Stomach (tissue), 19 donors: ENCODE measurements around the gene ZFPL1. TPM values are rescaled to one million over a fixed set of nuclear protein-coding genes. Genes with fewer than 3 reads are reported as not detected.

ENCODE experiments used
- DNase-seq, 2 donors: peaks; one replicate each; pipeline versions ENCODE4 v3.0.0 to v3.0.0-alpha.2; 2013 to 2019
- H3K27ac ChIP-seq, 5 donors: fragments of 200-600 bp in 4 of 5; sonication (generic) in 4 of 5; one replicate each; pipeline ENCODE4 v1.5.1; 2013 to 2019; ENCODE audit warnings: mild to moderate bottlenecking in 1 of 5, moderate library complexity in 1 of 5
- H3K27me3 ChIP-seq, 3 donors: fragments of 200-600 bp; sonication (generic); one replicate each; pipeline ENCODE4 v1.5.1; 2017 to 2019; ENCODE audit warnings: mixed run types in 1 of 3
- H3K36me3 ChIP-seq, 4 donors: fragments of 200-600 bp; sonication (generic); 1 replicate in 3 of 4; 2 replicates in 1 of 4; pipeline ENCODE4 v1.5.1; 2016 to 2019
- H3K4me1 ChIP-seq, 4 donors: fragments of 200-600 bp; sonication (generic); one replicate each; pipeline ENCODE4 v1.5.1; 2016 to 2019
- H3K4me3 ChIP-seq, 4 donors: fragments of 200-600 bp; sonication (generic) in 3 of 4; one replicate each; pipeline ENCODE4 v1.5.1; 2016 to 2019; ENCODE audit warnings: mild to moderate bottlenecking in 1 of 4
- H3K9me3 ChIP-seq, 4 donors: fragments of 200-600 bp; sonication (generic); one replicate each; pipeline ENCODE4 v1.5.1; 2016 to 2019
- CTCF ChIP-seq, 7 experiments: fragments of 450-650 bp in 4 of 7; fragments of 200-600 bp in 3 of 7; sonication (generic) in 3 of 7; IDR thresholded peaks; one replicate each; pipeline ENCODE4 v1.5.1; 2016 to 2019; ENCODE audit warnings: antibody characterized with exemption in 7 of 7, control low read depth in 2 of 7, mild to moderate bottlenecking in 1 of 7
- EP300 ChIP-seq: sonication (generic); formaldehyde crosslinking; IDR thresholded peaks from one replicate; pipeline ENCODE4 v1.6.1; 2017; ENCODE audit warnings: antibody characterized with exemption
- POLR2A ChIP-seq, 4 donors: fragments of 450-650 bp; IDR thresholded peaks; one replicate each; pipeline ENCODE4 v1.6.1; 2016; ENCODE audit warnings: antibody characterized with exemption in 4 of 4, control low read depth in 2 of 4, mild to moderate bottlenecking in 1 of 4, moderate library complexity in 1 of 4
- POLR2AphosphoS5 ChIP-seq, 3 donors: sonication (generic); formaldehyde crosslinking; IDR thresholded peaks; one replicate each; pipeline ENCODE4 v1.6.1; 2016; ENCODE audit warnings: antibody characterized with exemption in 3 of 3
- WGBS, 5 donors: extraction: QIAGEN DNeasy Blood & Tissue Kit in 3 of 5; methylation state at CpG; one replicate each; pipeline versions ENCODE4 v1.1.5 to v1.1.7; 2013 to 2018; 5-methylcytosine and 5-hydroxymethylcytosine counted together
- intact Hi-C: fragments of 100-400 bp; cut with DNase I; formaldehyde crosslinking; loops from one replicate; pipeline ENCODE4 v1.15.1; 2023; ENCODE audit warnings: low total_unique reads
- long read RNA-seq, 10 donors: transcript quantifications; one replicate each; lab custom pipeline, GENCODE V29; 2026
- polyA plus RNA-seq, 3 donors: library from polyadenylated mRNA; stranded (reverse); fragments of 200-250 nt; gene quantifications; one replicate each; pipeline ENCODE4 v1.2.3, GENCODE V29; 2013
- total RNA-seq, 5 donors: library from RNA; depleted of rRNA; stranded (reverse); fragments of >200 nt; gene quantifications; one replicate each; pipeline versions ENCODE4 v1.1.0 to v1.2.3, GENCODE V29; 2014 to 2016
- donor health status: healthy with polysubstance abuse.
- donor health status: Bipolar disorder and iron deficiency.
- donor health status: healthy.

The ZFPL1 gene
- total RNA-seq (10 to 100 TPM; 17.6 to 62.0 (median 28.8) TPM), polyA plus RNA-seq (10 to 100 TPM; 36.7 to 38.6 (median 37.4) TPM)
- long read RNA-seq, donor 1, transcript ZFPL1-201 (8 exons, 1,371 nt) = major isoform, 7 of 13 reads
- long read RNA-seq, donor 1, partial matches to known transcripts = 5 of 13 reads
- long read RNA-seq, donor 1, other reads (novel, unspliced or antisense) = 0 of 13 reads
- long read RNA-seq, donor 2, partial matches to known transcripts = 5 of 9 reads
- long read RNA-seq, donor 2, other reads (novel, unspliced or antisense) = 0 of 9 reads
- long read RNA-seq, donor 3, partial matches to known transcripts = 0 of 4 reads
- long read RNA-seq, donor 3, other reads (novel, unspliced or antisense) = 0 of 4 reads
- long read RNA-seq, donor 4 = 0 reads
- long read RNA-seq, donor 5, transcript ZFPL1-201 (8 exons, 1,371 nt) = major isoform, 5 of 5 reads
- long read RNA-seq, donor 5, partial matches to known transcripts = 0 of 5 reads
- long read RNA-seq, donor 5, other reads (novel, unspliced or antisense) = 0 of 5 reads
- long read RNA-seq, donor 6, transcript ZFPL1-201 (8 exons, 1,371 nt) = major isoform, 17 of 20 reads
- long read RNA-seq, donor 6, partial matches to known transcripts = 0 of 20 reads
- long read RNA-seq, donor 6, other reads (novel, unspliced or antisense) = 0 of 20 reads
- long read RNA-seq, donor 7, transcript ZFPL1-201 (8 exons, 1,371 nt) = major isoform, 6 of 9 reads
- long read RNA-seq, donor 7, partial matches to known transcripts = 0 of 9 reads
- long read RNA-seq, donor 7, other reads (novel, unspliced or antisense) = 0 of 9 reads
- long read RNA-seq, donor 8, transcript ZFPL1-201 (8 exons, 1,371 nt) = major isoform, 6 of 8 reads
- long read RNA-seq, donor 8, partial matches to known transcripts = 0 of 8 reads
- long read RNA-seq, donor 8, other reads (novel, unspliced or antisense) = 0 of 8 reads
- long read RNA-seq, donor 9, partial matches to known transcripts = 7 of 12 reads
- long read RNA-seq, donor 9, other reads (novel, unspliced or antisense) = 0 of 12 reads
- long read RNA-seq, donor 10, partial matches to known transcripts = 0 of 4 reads
- long read RNA-seq, donor 10, other reads (novel, unspliced or antisense) = 0 of 4 reads

- intact Hi-C loops = no loop called here
- no peaks in the 10 kb centered on the region for H3K27me3 ChIP-seq
- no peaks in the 10 kb centered on the region for H3K9me3 ChIP-seq
- 0 to 1% (median 1%) methylated on average over 37 to 79 of the region's 79 CpGs for WGBS, 5 donors
- peak; percentile 97 to 99 for DNase-seq
- H3K27ac ChIP-seq = peak within 1 kb of the TSS; percentile 91 to 95 (median 93)
- peak within 1 kb of the TSS; percentile 60 to 81 (median 70) for H3K4me3 ChIP-seq
- H3K4me1 ChIP-seq = peaks cover 14 to 32% (median 23%) of the 10 kb centered on the region in 4 donors
- TF ChIP-seq EP300 = no peak
- no peak for TF ChIP-seq POLR2A (IDR thresholded peaks at IDR 0.05)
- TF ChIP-seq CTCF (IDR thresholded peaks at IDR 0.05) = peak in 1 of 7 experiments; percentile 9
- TF ChIP-seq POLR2AphosphoS5 (IDR thresholded peaks at IDR 0.05) = peak; percentile 95 to 99 (median 95)
- H3K36me3 ChIP-seq = peaks cover 21 to 43% (median 38%) of the 10 kb centered on the region in 4 donors
Observed at GRCh38 chr11:65083834-65084597, at the start of gene ZFPL1, which contains the start of gene CDCA5. TSS of gene ZFPL1 (plus strand) at chr11:65084222. CDS start at chr11:65084699, 477 bp downstream. TSS of gene CDCA5 (minus strand) at chr11:65084040. CDS start at chr11:65083978, 62 bp downstream.

- H3K9me3 ChIP-seq = no peaks in the 10 kb centered on the region
- peaks cover 0 to 25% (median 9%) of the 10 kb centered on the region in 4 donors for H3K4me1 ChIP-seq
- no peak for TF ChIP-seq POLR2A (IDR thresholded peaks at IDR 0.05)
- TF ChIP-seq CTCF (IDR thresholded peaks at IDR 0.05) = no peak
- no peak for TF ChIP-seq POLR2AphosphoS5 (IDR thresholded peaks at IDR 0.05)
- no peak for TF ChIP-seq EP300
- WGBS, 5 donors = 93 to 100% (median 97%) methylated on average over 2 of the region's 2 CpGs
- H3K36me3 ChIP-seq = peaks cover 46 to 87% (median 79%) of the 10 kb centered on the region in 4 donors
- no peaks in the 10 kb centered on the region for H3K27me3 ChIP-seq
- intact Hi-C loops = no loop called here
- no peak for DNase-seq
- no peak overlapping the region for H3K4me3 ChIP-seq
- no peak overlapping the region for H3K27ac ChIP-seq
Observed at GRCh38 chr11:65034423-65034822, 49.6 kb upstream of the ZFPL1 start.

- H3K4me3 ChIP-seq = no peak overlapping the region
- no peak overlapping the region for H3K27ac ChIP-seq
- no peaks in the 10 kb centered on the region for H3K9me3 ChIP-seq
- no peaks in the 10 kb centered on the region for H3K27me3 ChIP-seq
- intact Hi-C loops = no loop called here
- TF ChIP-seq POLR2AphosphoS5 (IDR thresholded peaks at IDR 0.05) (no peak), POLR2A (IDR thresholded peaks at IDR 0.05) (no peak)
- H3K4me1 ChIP-seq = peaks cover 8 to 27% (median 16%) of the 10 kb centered on the region in 4 donors
- peaks cover 46 to 87% (median 82%) of the 10 kb centered on the region in 4 donors for H3K36me3 ChIP-seq
- no peak for DNase-seq
- WGBS, 5 donors = 65 to 86% (median 83%) methylated on average over 5 to 11 of the region's 11 CpGs
Observed at GRCh38 chr11:65035579-65035978, 48.4 kb upstream of the ZFPL1 start.

- 34 to 74% (median 45%) methylated on average over 6 of the region's 6 CpGs for WGBS, 5 donors
- Histone ChIP-seq H3K27ac (peak overlapping the region in 4 of 5 donors; percentile 37 to 67 (median 47)), H3K9me3 (no peaks in the 10 kb centered on the region), H3K36me3 (peaks cover 46 to 76% (median 71%) of the 10 kb centered on the region in 4 donors), H3K4me3 (no peak overlapping the region), H3K27me3 (no peaks in the 10 kb centered on the region), H3K4me1 (peaks cover 12 to 27% (median 20%) of the 10 kb centered on the region in 4 donors)
- peak in 1 of 2 donors; percentile 90 for DNase-seq
- intact Hi-C loops = no loop called here
- no peak for TF ChIP-seq CTCF (IDR thresholded peaks at IDR 0.05)
- peak in 1 of 3 donors; percentile 7 for TF ChIP-seq POLR2AphosphoS5 (IDR thresholded peaks at IDR 0.05)
- no peak for TF ChIP-seq EP300
- no peak for TF ChIP-seq POLR2A (IDR thresholded peaks at IDR 0.05)
Observed at GRCh38 chr11:65036931-65037330, 47.1 kb upstream of the ZFPL1 start.
